ENCODE results near the gene DCDC2.
"Not testable (repeated sequence)": the region's sequence is repeated elsewhere in the genome, so short reads cannot be mapped to it uniquely, and the experiment has no call there.

The DCDC2 gene

DNA sequence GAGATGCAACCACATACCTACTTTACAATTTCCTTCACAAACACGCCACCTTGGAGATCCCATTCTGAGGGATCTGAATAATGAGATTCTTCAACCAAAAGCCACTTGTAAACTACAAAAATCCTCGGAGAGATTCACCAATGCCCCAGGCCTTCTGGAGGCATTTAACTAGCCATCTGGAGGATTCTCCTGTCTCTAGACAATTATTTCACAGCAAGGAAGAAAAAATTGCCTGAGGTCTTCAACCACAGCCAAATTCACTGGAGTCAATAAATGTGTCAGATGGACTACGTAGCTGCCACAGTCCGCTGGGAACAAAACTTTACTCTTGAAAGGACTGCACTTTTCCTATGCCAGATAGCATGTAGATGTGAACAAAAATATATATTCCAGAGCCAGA lies 19.0 kb upstream of the DCDC2 start:
- TF ChIP-seq, protein P1, sequence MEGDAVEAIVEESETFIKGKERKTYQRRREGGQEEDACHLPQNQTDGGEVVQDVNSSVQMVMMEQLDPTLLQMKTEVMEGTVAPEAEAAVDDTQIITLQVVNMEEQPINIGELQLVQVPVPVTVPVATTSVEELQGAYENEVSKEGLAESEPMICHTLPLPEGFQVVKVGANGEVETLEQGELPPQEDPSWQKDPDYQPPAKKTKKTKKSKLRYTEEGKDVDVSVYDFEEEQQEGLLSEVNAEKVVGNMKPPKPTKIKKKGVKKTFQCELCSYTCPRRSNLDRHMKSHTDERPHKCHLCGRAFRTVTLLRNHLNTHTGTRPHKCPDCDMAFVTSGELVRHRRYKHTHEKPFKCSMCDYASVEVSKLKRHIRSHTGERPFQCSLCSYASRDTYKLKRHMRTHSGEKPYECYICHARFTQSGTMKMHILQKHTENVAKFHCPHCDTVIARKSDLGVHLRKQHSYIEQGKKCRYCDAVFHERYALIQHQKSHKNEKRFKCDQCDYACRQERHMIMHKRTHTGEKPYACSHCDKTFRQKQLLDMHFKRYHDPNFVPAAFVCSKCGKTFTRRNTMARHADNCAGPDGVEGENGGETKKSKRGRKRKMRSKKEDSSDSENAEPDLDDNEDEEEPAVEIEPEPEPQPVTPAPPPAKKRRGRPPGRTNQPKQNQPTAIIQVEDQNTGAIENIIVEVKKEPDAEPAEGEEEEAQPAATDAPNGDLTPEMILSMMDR (conservative IDR thresholded peaks at IDR 0.05; ENCODE audit: low read depth, low read length) = no peak
- H3K4me3 ChIP-seq (ENCODE audit: low read length) = no peak overlapping the region
- DNase-seq (ENCODE audit: low read depth) = no peak

DNA sequence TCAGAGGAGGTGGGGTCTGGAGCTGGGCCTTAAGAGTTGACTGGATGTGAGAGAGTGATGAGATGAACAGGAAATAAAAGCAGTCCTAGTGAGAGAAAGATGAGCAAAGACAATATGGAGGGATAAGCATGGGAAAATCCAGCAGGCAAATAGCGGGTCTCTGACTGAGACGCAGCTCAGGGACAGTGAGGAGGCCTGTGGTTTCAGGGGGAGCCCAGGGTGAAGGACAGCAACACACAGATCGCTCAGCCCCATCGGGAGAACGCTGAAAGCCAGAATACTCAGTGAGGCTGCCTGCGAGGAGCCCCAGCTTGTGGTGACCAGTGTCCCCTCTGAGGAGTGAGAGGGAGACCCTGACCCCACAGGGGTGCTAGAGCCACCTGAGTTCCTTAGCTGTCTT lies 16.8 kb upstream of the DCDC2 start:
- H3K4me3 ChIP-seq (ENCODE audit: low read length) = no peak overlapping the region
- DNase-seq (ENCODE audit: low read depth) = no peak
- TF ChIP-seq, protein P1 (conservative IDR thresholded peaks at IDR 0.05; ENCODE audit: low read depth, low read length) = no peak

DNA sequence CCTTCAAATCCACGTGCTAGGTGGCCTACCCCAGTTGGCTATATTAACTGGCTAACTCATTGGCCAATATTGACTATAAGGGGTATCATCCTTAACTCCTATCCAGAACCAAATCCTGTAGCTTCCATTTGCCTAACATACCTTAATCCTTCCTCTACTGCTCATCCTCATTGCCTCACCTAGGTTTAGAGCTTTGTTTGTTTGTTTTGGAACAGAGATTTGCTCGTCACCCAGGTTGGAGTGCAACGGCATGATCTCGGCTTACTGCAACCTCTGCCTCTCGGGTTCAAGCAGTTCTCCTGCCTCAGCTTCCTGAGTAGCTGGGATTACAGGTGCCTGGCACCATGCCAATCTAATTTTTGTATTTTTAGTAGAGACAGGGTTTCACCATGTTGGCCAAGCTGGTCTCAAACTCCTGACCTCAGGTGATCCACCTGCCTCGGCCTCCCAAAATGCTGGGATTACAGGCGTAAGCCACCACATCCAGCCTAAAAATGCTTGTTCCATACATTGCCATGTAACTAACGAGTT lies 7.3 kb upstream of the DCDC2 start:
- not testable (repeated sequence) for DNase-seq (ENCODE audit: low read depth); H3K4me3 ChIP-seq (ENCODE audit: low read length)

DNA sequence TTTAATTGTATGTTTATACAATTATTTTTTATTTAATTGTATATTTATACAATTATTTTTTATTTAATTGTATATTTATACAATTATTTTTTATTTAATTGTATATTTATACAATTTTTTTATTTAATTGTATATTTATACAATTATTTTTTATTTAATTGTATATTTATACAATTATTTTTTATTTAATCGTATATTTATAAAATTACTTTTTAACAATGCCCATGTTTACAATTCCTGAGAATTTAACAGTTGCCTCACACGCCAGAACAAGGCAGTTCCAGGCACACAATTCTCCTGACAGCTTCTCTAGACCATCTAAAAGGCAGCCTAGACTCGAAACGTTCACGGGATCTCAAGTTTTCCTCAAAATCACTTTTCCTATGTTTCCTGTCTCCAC lies 4.5 kb upstream of the DCDC2 start:
- DNase-seq (ENCODE audit: low read depth); H3K4me3 ChIP-seq (ENCODE audit: low read length): not testable (repeated sequence)

DNA sequence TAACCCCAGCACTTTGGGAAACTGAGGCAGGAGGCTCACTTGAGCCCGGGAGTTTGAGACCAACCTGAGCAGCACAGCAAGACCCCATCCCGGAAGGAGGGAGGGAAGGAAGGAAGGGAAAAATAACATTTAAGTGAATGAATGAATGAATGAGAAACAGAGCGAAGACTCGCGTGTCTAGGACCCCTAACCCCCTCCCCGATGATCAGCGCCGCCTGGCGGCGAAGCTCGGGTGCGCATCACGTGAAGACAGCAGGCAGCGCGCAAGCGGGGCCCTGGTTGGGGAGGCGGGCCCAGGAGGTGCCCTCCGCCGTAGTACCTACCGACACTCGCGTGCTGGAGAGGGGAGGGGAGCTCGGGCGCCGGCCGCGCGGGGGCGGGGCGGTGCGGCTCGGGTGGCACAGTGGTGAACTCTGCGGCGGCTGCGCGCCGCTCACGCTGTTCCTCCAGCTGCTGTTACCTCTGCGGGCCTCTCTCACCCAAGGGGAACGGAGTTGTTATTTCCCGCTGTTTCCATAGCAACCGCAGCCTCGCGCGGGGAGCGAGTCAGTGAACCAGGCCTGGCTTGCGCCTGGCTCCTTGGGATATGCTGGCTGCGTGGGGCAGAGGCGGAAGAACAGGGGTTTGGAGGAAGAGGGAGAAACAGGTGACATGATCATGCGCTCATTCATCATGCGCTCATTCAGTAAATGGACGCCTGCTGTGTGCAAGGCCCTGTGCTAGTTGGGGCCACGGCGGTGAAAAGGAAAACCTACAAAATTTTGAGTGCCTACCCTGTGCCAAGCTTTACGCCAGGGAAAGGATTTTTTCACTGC lies 2.0 kb upstream of the DCDC2 start:
- peak overlapping the region; percentile 63 for H3K4me3 ChIP-seq (ENCODE audit: low read length)
- DNase-seq (ENCODE audit: low read depth) = peak; percentile 67
- TF ChIP-seq, protein P1 (conservative IDR thresholded peaks at IDR 0.05; ENCODE audit: low read depth, low read length) = peak; percentile 87

DNA sequence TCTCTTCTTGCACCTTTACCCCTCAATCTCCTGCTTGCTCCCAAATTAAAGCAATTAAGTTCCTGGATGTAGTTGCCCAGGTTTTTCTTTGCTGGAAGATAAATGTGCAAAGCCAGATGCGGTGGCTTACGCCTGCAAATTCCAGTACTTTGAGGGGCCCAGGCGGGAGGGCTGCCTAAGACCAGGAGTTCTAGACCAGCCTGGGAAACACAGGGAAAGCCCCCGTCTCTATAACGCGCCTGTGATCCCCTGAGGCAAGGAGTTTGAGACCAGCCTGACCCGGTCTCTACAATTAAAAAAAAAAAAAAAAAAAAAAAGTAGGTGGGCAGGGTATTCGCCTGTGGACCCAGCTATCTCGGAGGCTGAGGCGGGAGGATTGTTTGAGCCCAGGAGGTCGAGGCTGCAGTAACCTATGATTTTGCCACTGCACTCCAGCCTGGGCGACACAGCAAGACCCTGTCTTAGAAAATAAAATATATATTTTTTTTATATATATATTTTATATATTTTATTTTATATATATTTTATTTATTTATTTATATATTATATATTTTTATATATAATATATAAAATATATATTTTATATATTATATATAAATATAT lies 461 bp upstream of the DCDC2 start:
- TF ChIP-seq, protein P1 (conservative IDR thresholded peaks at IDR 0.05; ENCODE audit: low read depth, low read length) = no peak
- peak overlapping the region; percentile 62 for H3K4me3 ChIP-seq (ENCODE audit: low read length)
- DNase-seq (ENCODE audit: low read depth) = no peak

DNA sequence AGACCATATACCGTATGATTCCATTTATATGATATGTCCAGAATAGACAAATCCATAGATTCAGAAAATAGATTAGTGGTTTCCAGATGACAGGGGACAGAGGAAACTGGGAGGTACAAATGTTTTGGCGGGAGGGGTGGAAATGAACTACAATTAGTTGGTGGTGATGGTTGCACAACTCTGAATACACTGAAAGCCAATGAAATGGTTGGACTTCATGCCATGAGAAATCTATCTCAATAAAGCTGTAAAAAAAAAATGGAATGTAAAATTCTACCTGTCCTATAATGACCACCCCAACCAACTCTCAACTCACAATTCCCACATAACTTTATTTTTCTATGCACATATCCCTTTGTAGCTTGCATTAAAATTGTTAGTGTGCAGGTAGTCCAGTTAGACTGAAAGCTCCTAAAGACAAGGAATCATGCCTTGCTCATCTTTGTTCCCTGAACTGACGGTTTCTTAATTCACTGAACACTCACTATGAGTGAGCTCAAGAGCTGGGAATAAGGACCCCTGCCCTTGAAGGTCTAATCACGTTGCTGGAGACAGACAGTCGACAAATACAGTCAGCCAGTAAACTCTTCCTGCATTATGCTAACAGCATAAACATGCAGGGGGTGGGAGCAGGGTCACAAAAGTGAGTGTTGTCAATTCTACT lies 1.4 kb downstream of the DCDC2 start:
- H3K4me3 ChIP-seq (ENCODE audit: low read length) = no peak overlapping the region
- DNase-seq (ENCODE audit: low read depth) = no peak
- TF ChIP-seq, protein P1 (conservative IDR thresholded peaks at IDR 0.05; ENCODE audit: low read depth, low read length) = no peak
